K562 (cell line): ENCODE data around the gene CD37. TPM values are rescaled to one million over a fixed set of nuclear protein-coding genes. Genes with fewer than 3 reads are reported as not detected.

ENCODE experiments used
- CSDE1 ChIP-seq, 2 experiments: fragments of 450-650 bp; IDR thresholded peaks; 2 replicates each; pipeline ENCODE4 v1.6.1; 2016; ENCODE audit warnings: mild to moderate bottlenecking in 1 of 2
- ETV5 ChIP-seq: sonication (generic); formaldehyde crosslinking; IDR thresholded peaks from 2 replicates; pipeline ENCODE4 v1.4.0; 2020; ENCODE audit warnings: low read depth, mild to moderate bottlenecking, missing genetic modification reagents
- GATA2 ChIP-seq: sonication (generic); formaldehyde crosslinking; IDR thresholded peaks from 2 replicates; pipeline ENCODE4 v1.4.0; 2020; ENCODE audit warnings: mild to moderate bottlenecking, missing genetic modification reagents
- HNRNPUL1 ChIP-seq: fragments of 200-400 bp; formaldehyde crosslinking; IDR thresholded peaks from 2 replicates; pipeline ENCODE4 v1.6.1; 2017; ENCODE audit warnings: low read length
- HOXB6 ChIP-seq: fragments of 250-450 bp; sonication (Bioruptor Pico); IDR thresholded peaks from 2 replicates; pipeline ENCODE4 v1.5.1; 2022; ENCODE audit warnings: mild to moderate bottlenecking, borderline replicate concordance
- MGA ChIP-seq: fragments of 450-650 bp; IDR thresholded peaks from 2 replicates; pipeline ENCODE4 v1.6.1; 2016; ENCODE audit warnings: mild to moderate bottlenecking, moderate library complexity
- MTA3 ChIP-seq: fragments of 450-650 bp; formaldehyde crosslinking; IDR thresholded peaks from 2 replicates; pipeline ENCODE4 v1.6.1; 2017; ENCODE audit warnings: mild to moderate bottlenecking, borderline replicate concordance
- PHF20 ChIP-seq: fragments of 450-650 bp; IDR thresholded peaks from 2 replicates; pipeline ENCODE4 v1.6.1; 2018; ENCODE audit not compliant: partially characterized antibody
- SMARCB1 ChIP-seq: IDR thresholded peaks from 2 replicates; pipeline ENCODE4 v1.6.1; 2011; ENCODE audit warnings: improper control_type of control experiment, low read depth; ENCODE audit not compliant: insufficient read length
- ZBTB33 ChIP-seq: sonication (generic); formaldehyde crosslinking; IDR thresholded peaks from 2 replicates; pipeline ENCODE4 v1.8.1; 2023; ENCODE audit warnings: mild to moderate bottlenecking, missing genetic modification reagents
- ZBTB7A ChIP-seq: IDR thresholded peaks from 2 replicates; pipeline ENCODE4 v1.6.1; 2011; ENCODE audit warnings: low read depth, mild to moderate bottlenecking, low read length, moderate library complexity, borderline replicate concordance; ENCODE audit not compliant: control insufficient read depth
- ZNF511 ChIP-seq: sonication (generic); formaldehyde crosslinking; IDR thresholded peaks from 2 replicates; pipeline ENCODE4 v1.8.0; 2022; ENCODE audit warnings: mild to moderate bottlenecking, missing genetic modification reagents
- polyA plus RNA-seq, 8 experiments: library from polyadenylated mRNA; depleted of rRNA in 4 of 8; stranded (reverse) in 5 of 8; unstranded in 3 of 8; fragments of >200 nt; fragmentation: Nextera tagmentation in 2 of 8; fragmentation: Illumina TruSeq in 1 of 8; extraction: Ambion mirVana in 2 of 8; extraction: Trizol in 1 of 8; gene quantifications; 2 replicates each; pipeline versions ENCODE4 v1.2.1 to v1.2.3, GENCODE V29; 2011 to 2014; ENCODE audit warnings: inconsistent platforms in 1 of 8, missing spikeins in 1 of 8
- total RNA-seq, 7 experiments: library from RNA; depleted of rRNA in 6 of 7; stranded (reverse); fragments of >200 nt in 6 of 7; fragmentation: Illumina TruSeq in 2 of 7; extraction: Trizol in 2 of 7; gene quantifications; 2 replicates each; pipeline versions ENCODE4 v1.2.1 to v1.2.3, GENCODE V29; 2011 to 2021; ENCODE audit warnings: low replicate concordance in 1 of 7

The CD37 gene
- total and polyA plus RNA-seq, 9 of the 15 experiments (the other 6 are each of a cell fraction or from before 2014, with no cell fraction given), result 2.5 to 19.0 (median 7.4) TPM

DNA sequence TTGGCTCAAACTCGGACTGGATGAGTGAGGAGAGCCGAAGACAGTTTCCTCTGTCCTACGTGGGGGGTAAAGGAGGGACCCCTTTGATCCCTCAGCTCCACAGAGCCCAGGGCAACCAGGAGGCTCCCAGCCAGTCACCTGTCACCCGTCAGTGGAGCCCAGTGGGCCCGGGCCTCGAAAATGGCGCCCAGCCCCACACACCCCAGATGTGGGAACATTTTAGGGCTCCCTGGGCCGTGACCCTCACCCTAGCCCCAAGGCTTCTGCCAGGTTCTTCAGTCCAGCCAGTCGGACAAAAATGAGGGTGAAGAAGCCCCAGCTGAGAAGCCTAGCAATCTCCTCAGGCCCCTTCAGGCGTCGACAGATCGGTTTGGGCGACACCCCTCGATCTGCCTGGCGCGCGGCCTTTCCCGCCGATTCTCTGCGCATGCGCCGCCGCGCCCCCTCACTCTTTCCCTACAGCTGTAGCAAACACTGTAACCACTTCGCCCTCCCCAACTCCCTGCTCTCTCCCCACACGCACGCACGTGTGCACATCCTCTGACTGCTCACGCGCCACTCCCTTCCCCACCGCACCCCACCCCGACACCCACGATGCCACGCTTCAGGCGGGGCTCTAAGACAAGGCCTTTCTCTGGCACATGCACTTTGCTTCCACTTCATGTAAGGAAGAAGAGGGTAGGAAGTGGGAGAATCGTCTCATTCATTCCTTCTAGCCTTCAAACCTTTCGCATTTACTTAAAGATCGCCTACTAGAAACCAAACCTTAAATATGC is 10.2 kb upstream of the CD37 start, which contains the start of gene SLC6A16 (continued):
- no peak for TF ChIP-seq SMARCB1
- no peak for TF ChIP-seq HOXB6
- TF ChIP-seq ZBTB33 (CRISPR knock-in tag), result peak; percentile 84
- no peak for TF ChIP-seq PHF20
- TF ChIP-seq MTA3, result no peak
- peak; percentile 57; the same call in 1 of the 2 replicates for TF ChIP-seq MGA
- TF ChIP-seq ZBTB7A, result no peak
- TF ChIP-seq ETV5 (CRISPR knock-in tag), result no peak
- no peak for TF ChIP-seq ZNF511 (CRISPR knock-in tag)
- TF ChIP-seq CSDE1 (IDR thresholded peaks at IDR 0.05), result no peak
- no peak for TF ChIP-seq GATA2
- TF ChIP-seq HNRNPUL1, result no peak
